H1 (cell line): ENCODE measurements around the gene PRSS2. TPM values are rescaled to one million over a fixed set of nuclear protein-coding genes. Genes with fewer than 3 reads are reported as not detected.

Experiments
- CTCF ChIA-PET: fragments of 300-600 bp; sonication (Branson Sonifier 250); formaldehyde crosslinking; loops from one replicate; lab custom pipeline; 2021; ENCODE audit not compliant: partially characterized antibody; lab: Charles Lee
- POLR2A ChIA-PET: fragments of 300-600 bp; sonication (Branson Sonifier 250); formaldehyde crosslinking; loops from one replicate; lab custom pipeline; 2021; ENCODE audit warnings: inconsistent platforms; ENCODE audit not compliant: partially characterized antibody; lab: Charles Lee
- DNase-seq, 2 experiments: peaks; one replicate each; pipeline versions ENCODE4 v3.0.0 to v3.0.0-alpha.2; 2010 to 2022; ENCODE audit warnings: low spot score in 2 of 2, low read depth in 1 of 2, mixed read lengths in 1 of 2
- FAIRE-seq: peaks from 2 replicates; lab custom pipeline; 2011; peaks lifted over from hg19 to GRCh38; lab: Jason Lieb, UNC
- H2AFZ ChIP-seq: 2 replicates; pipeline ENCODE4 v1.8.1; 2012; ENCODE audit warnings: low read length, inconsistent platforms
- H2AK5ac ChIP-seq: 2 replicates; pipeline ENCODE4 v1.6.1; 2013; ENCODE audit warnings: low read depth, low read length
- H2BK120ac ChIP-seq: replicated peaks from 2 replicates; pipeline ENCODE3; 2013; ENCODE audit warnings: low read depth, low read length, inconsistent platforms
- H2BK12ac ChIP-seq: 2 replicates; pipeline ENCODE4 v1.6.1; 2013; ENCODE audit warnings: low read depth, low read length
- H2BK15ac ChIP-seq: 2 replicates; pipeline ENCODE4 v1.6.1; 2013; ENCODE audit warnings: low read length
- H2BK20ac ChIP-seq: 2 replicates; pipeline ENCODE4 v1.6.1; 2013; ENCODE audit warnings: low read length
- H2BK5ac ChIP-seq: 2 replicates; pipeline ENCODE4 v1.6.1; 2013; ENCODE audit warnings: low read depth, low read length
- H3K14ac ChIP-seq: 2 replicates; pipeline ENCODE4 v1.6.1; 2013; ENCODE audit warnings: inconsistent platforms; ENCODE audit not compliant: insufficient read length
- H3K18ac ChIP-seq: 2 replicates; pipeline ENCODE4 v1.6.1; 2013; ENCODE audit warnings: low read length; ENCODE audit errors: extremely low read depth
- H3K23ac ChIP-seq: 2 replicates; pipeline ENCODE4 v1.6.1; 2013; ENCODE audit warnings: inconsistent platforms; ENCODE audit not compliant: insufficient read length
- H3K23me2 ChIP-seq: 2 replicates; pipeline ENCODE4 v1.6.1; 2013; ENCODE audit warnings: low read depth, low read length
- H3K27ac ChIP-seq: 2 replicates; pipeline ENCODE4 v1.6.1; 2011; ENCODE audit warnings: low read depth, low read length, inconsistent platforms
- H3K27me3 ChIP-seq, 4 experiments: replicated peaks in 1 of 4; 1 replicate in 1 of 4; 2 replicates in 3 of 4; pipeline versions ENCODE4 v1.6.1 to v1.8.1; 2011 to 2013; ENCODE audit warnings: low read length in 3 of 4, mild to moderate bottlenecking in 3 of 4, inconsistent platforms in 2 of 4, mixed read lengths in 2 of 4, moderate library complexity in 1 of 4; ENCODE audit not compliant: control insufficient read depth in 3 of 4, insufficient read depth in 3 of 4; ENCODE audit errors: extremely low read depth in 1 of 4
- H3K36me3 ChIP-seq, 4 experiments: 2 replicates each; pipeline versions ENCODE4 v1.6.1 to v1.8.1; 2011 to 2013; ENCODE audit warnings: mild to moderate bottlenecking in 4 of 4, low read length in 3 of 4, moderate library complexity in 2 of 4, control low read depth in 1 of 4, inconsistent platforms in 1 of 4; ENCODE audit not compliant: insufficient read depth in 4 of 4, control insufficient read depth in 2 of 4
- H3K4ac ChIP-seq: replicated peaks from 2 replicates; pipeline ENCODE3; 2013; ENCODE audit warnings: low read length, low read depth, mixed read lengths, inconsistent platforms; ENCODE audit not compliant: insufficient read length
- H3K4me1 ChIP-seq, 4 experiments: replicated peaks in 1 of 4; 1 replicate in 1 of 4; 2 replicates in 3 of 4; pipeline versions ENCODE4 v1.6.1 to v1.8.1; 2011 to 2013; ENCODE audit warnings: low read length in 3 of 4, inconsistent platforms in 2 of 4, mixed read lengths in 1 of 4; ENCODE audit not compliant: insufficient read depth in 4 of 4, control insufficient read depth in 3 of 4
- H3K4me2 ChIP-seq, 2 experiments: 2 replicates each; pipeline versions ENCODE4 v1.6.1 to v1.8.1; 2011 to 2013; ENCODE audit warnings: low read depth in 2 of 2, low read length in 2 of 2, control low read depth in 1 of 2, inconsistent platforms in 1 of 2, mild to moderate bottlenecking in 1 of 2; ENCODE audit not compliant: insufficient read depth in 1 of 2
- H3K4me3 ChIP-seq, 4 experiments: fragments of 200-600, 300-600 bp in 1 of 4; sonication (generic), shearing (Covaris generic), sonication (Bioruptor Twin) in 1 of 4; 2 replicates each; pipeline versions ENCODE4 v1.5.1 to v1.8.1; 2011 to 2016; ENCODE audit warnings: low read length in 4 of 4, low read depth in 3 of 4, control low read depth in 2 of 4, inconsistent platforms in 2 of 4, mild to moderate bottlenecking in 2 of 4, mixed read lengths in 1 of 4, moderate library complexity in 1 of 4; ENCODE audit not compliant: insufficient read depth in 2 of 4; ENCODE audit errors: extremely low read depth in 1 of 4
- H3K56ac ChIP-seq: replicated peaks from 2 replicates; pipeline ENCODE3; 2013; ENCODE audit warnings: low read depth, mild to moderate bottlenecking, mixed read lengths, low read length, inconsistent platforms; ENCODE audit not compliant: insufficient read length
- H3K79me1 ChIP-seq: 2 replicates; pipeline ENCODE4 v1.6.1; 2013; ENCODE audit warnings: low read depth, low read length, control low read depth
- H3K79me2 ChIP-seq, 2 experiments: 2 replicates each; pipeline versions ENCODE4 v1.6.1 to v1.8.1; 2012 to 2013; ENCODE audit warnings: low read length in 2 of 2, mild to moderate bottlenecking in 2 of 2, inconsistent platforms in 1 of 2; ENCODE audit not compliant: insufficient read depth in 2 of 2, control insufficient read depth in 1 of 2
- H3K9ac ChIP-seq, 4 experiments: replicated peaks in 1 of 4; 1 replicate in 1 of 4; 2 replicates in 3 of 4; pipeline versions ENCODE4 v1.6.1 to v1.8.1; 2011 to 2013; ENCODE audit warnings: low read depth in 3 of 4, low read length in 3 of 4, control low read depth in 2 of 4, mild to moderate bottlenecking in 2 of 4, moderate library complexity in 2 of 4, inconsistent platforms in 1 of 4; ENCODE audit errors: extremely low read depth in 1 of 4
- H3K9me3 ChIP-seq, 2 experiments: 2 replicates each; pipeline versions ENCODE4 v1.6.1 to v1.8.1; 2012 to 2013; ENCODE audit warnings: mild to moderate bottlenecking in 2 of 2, moderate library complexity in 2 of 2, control low read depth in 1 of 2, inconsistent platforms in 1 of 2, low read depth in 1 of 2, low read length in 1 of 2, mixed read lengths in 1 of 2; ENCODE audit not compliant: insufficient read depth in 2 of 2
- H4K20me1 ChIP-seq, 2 experiments: replicated peaks in 1 of 2; 2 replicates each; pipeline versions ENCODE3 to v1.8.1; 2011 to 2013; ENCODE audit warnings: inconsistent platforms in 2 of 2, low read length in 2 of 2, mild to moderate bottlenecking in 1 of 2; ENCODE audit not compliant: insufficient read depth in 2 of 2, control insufficient read depth in 1 of 2
- H4K5ac ChIP-seq: 2 replicates; pipeline ENCODE4 v1.6.1; 2013; ENCODE audit warnings: low read length, low read depth, mixed read lengths, inconsistent platforms; ENCODE audit not compliant: insufficient read length
- H4K8ac ChIP-seq: 2 replicates; pipeline ENCODE4 v1.8.0; 2013; ENCODE audit warnings: mild to moderate bottlenecking, moderate library complexity, low read length, inconsistent platforms; ENCODE audit not compliant: insufficient read depth; ENCODE audit errors: extremely low read depth
- H4K91ac ChIP-seq: replicated peaks from 2 replicates; pipeline ENCODE3; 2013; ENCODE audit warnings: low read length, mixed read lengths, inconsistent platforms; ENCODE audit not compliant: insufficient read length
- BCL11A ChIP-seq, 2 experiments: IDR thresholded peaks; one replicate each; pipeline ENCODE4 v1.6.1; 2011; ENCODE audit warnings: low read depth in 2 of 2, low read length in 2 of 2, mild to moderate bottlenecking in 2 of 2
- CHD1 ChIP-seq: IDR thresholded peaks from 2 replicates; pipeline ENCODE4 v1.6.1; 2012; ENCODE audit warnings: low read depth, low read length, improper control_type of control experiment
- HDAC6 ChIP-seq: IDR thresholded peaks from one replicate; pipeline ENCODE4 v1.7.1; 2012; ENCODE audit warnings: low read depth, mild to moderate bottlenecking, inconsistent platforms, low read length, moderate library complexity
- JUN ChIP-seq: IDR thresholded peaks from 2 replicates; pipeline ENCODE4 v1.6.1; 2011; ENCODE audit warnings: low read depth, mild to moderate bottlenecking, improper control_type of control experiment, low read length
- JUND ChIP-seq: IDR thresholded peaks from 2 replicates; pipeline ENCODE4 v1.6.1; 2011; ENCODE audit warnings: mild to moderate bottlenecking, improper control_type of control experiment, low read length
- SIN3A ChIP-seq, 2 experiments: IDR thresholded peaks in 1 of 2; conservative IDR thresholded peaks in 1 of 2; 2 replicates each; pipeline ENCODE4 v1.6.1; 2011 to 2012; ENCODE audit warnings: low read length in 2 of 2, improper control_type of control experiment in 1 of 2, low read depth in 1 of 2, mild to moderate bottlenecking in 1 of 2
- TCF12 ChIP-seq: IDR thresholded peaks from 2 replicates; pipeline ENCODE4 v1.6.1; 2011; ENCODE audit warnings: low read depth, mild to moderate bottlenecking, low read length
- USF2 ChIP-seq: IDR thresholded peaks from 2 replicates; pipeline ENCODE4 v1.6.1; 2011; ENCODE audit warnings: low read length, improper control_type of control experiment
- WGBS, 2 experiments: shearing (Covaris generic) in 1 of 2; methylation state at CpG; one replicate each; pipeline versions ENCODE4 v1.1.6 to v1.1.7; 2013 to 2015; ENCODE audit warnings: low lambda C conversion rate in 2 of 2, mixed read lengths in 2 of 2, inconsistent platforms in 1 of 2, low coverage in 1 of 2, missing lambda C conversion rate in 1 of 2; ENCODE audit not compliant: insufficient replicate concordance in 2 of 2, insufficient coverage in 1 of 2, insufficient read length in 1 of 2; ENCODE audit errors: extremely low coverage in 1 of 2, missing lambda C conversion rate in 1 of 2; 5-methylcytosine and 5-hydroxymethylcytosine counted together
- polyA plus RNA-seq, 7 experiments: library from polyadenylated mRNA; depleted of rRNA in 3 of 7; stranded (reverse) in 5 of 7; unstranded in 2 of 7; fragments of >200 nt in 5 of 7; fragments of 200-250 nt in 2 of 7; gene quantifications; 1 replicate in 5 of 7; 2 replicates in 1 of 7; 4 replicates in 1 of 7; pipeline versions ENCODE4 v1.2.1 to v1.2.3, GENCODE V29; 2011 to 2013; ENCODE audit warnings: missing spikeins in 2 of 7, mixed read lengths in 2 of 7
- total RNA-seq: library from RNA; stranded (reverse); fragmentation: NEBNext Ultra II Directional; extraction: Animal tissue kit (Norgen Biotek cat#: 25700); gene quantifications from 2 replicates; pipeline ENCODE4 v1.2.1, GENCODE V29; 2021

Gene PRSS2
- total and polyA plus RNA-seq, 2 of the 8 experiments (the other 6 are each of a cell fraction or from before 2014, with no cell fraction given) = not detected

GRCh38 chr7:142819530-142819929 is 48.8 kb downstream of the PRSS2 start:
- H2BK5ac ChIP-seq = no peak overlapping the region
- H3K14ac ChIP-seq = no peak overlapping the region
- H2BK12ac ChIP-seq = no peak overlapping the region
- DNase-seq (no peak), FAIRE-seq (no peak)
- CTCF ChIA-PET = interaction anchor here (1.0 to 18.9 kb wide), 8 partner anchors 8 to 519 kb away, joined by 3 to 430 read pairs (median 6); no protein-coding TSS in a partner anchor
- no peak overlapping the region for H3K27ac ChIP-seq
- POLR2A ChIA-PET = no interaction called here
- H3K9me3 ChIP-seq = no peaks in the 10 kb centered on the region
- H2BK120ac ChIP-seq = no peak overlapping the region
- no peak overlapping the region for H4K5ac ChIP-seq
- no peaks in the 10 kb centered on the region; a peak in 1 of 8 replicates for H3K36me3 ChIP-seq
- no peak overlapping the region for H3K4me2 ChIP-seq
- no peak overlapping the region for H3K9ac ChIP-seq
- peaks cover 0 to under 1% (median 0%) of the 10 kb centered on the region in 4 experiments; a peak in 2 of 7 replicates for H3K4me1 ChIP-seq
- H2AK5ac ChIP-seq = no peak overlapping the region
- 84% methylated on average over 5 of the region's 5 CpGs; no CpG with 5 or more reads in 1 of the 2 experiments for WGBS, 2 experiments
- H3K23me2 ChIP-seq = no peaks in the 10 kb centered on the region
- H2AFZ ChIP-seq = peak overlapping the region; percentile 34; the same call in 1 of the 2 replicates
- H2BK15ac ChIP-seq = no peak overlapping the region
- TF ChIP-seq BCL11A (IDR thresholded peaks at IDR 0.05; ENCODE audit: low read depth in 2 of 2, low read length in 2 of 2) (no peak), TCF12 (no peak), JUND (no peak), SIN3A (conservative IDR thresholded peaks at IDR 0.05 in 1 of 2, IDR thresholded peaks at IDR 0.05 in 1 of 2; ENCODE audit: low read depth in 1 of 2, low read length in 2 of 2) (no peak), JUN (no peak), CHD1 (no peak), USF2 (no peak), HDAC6 (no peak)
- H2BK20ac ChIP-seq = no peak overlapping the region
- H4K8ac ChIP-seq = no peak overlapping the region
- no peak overlapping the region for H3K56ac ChIP-seq
- H3K79me2 ChIP-seq = no peaks in the 10 kb centered on the region
- H4K20me1 ChIP-seq = no peaks in the 10 kb centered on the region
- no peak overlapping the region for H3K23ac ChIP-seq
- H4K91ac ChIP-seq = no peak overlapping the region
- no peak overlapping the region for H3K18ac ChIP-seq
- no peak overlapping the region for H3K4me3 ChIP-seq
- H3K4ac ChIP-seq = no peak overlapping the region
- no peaks in the 10 kb centered on the region for H3K79me1 ChIP-seq
- H3K27me3 ChIP-seq = no peaks in the 10 kb centered on the region
